C4-2B (cell line): ENCODE results near the gene SLC45A2.

Source experiments
- ZFX ChIP-seq: fragments of 450-650 bp; IDR thresholded peaks from 2 replicates; pipeline ENCODE4 v1.6.1; 2017
- TF ChIP-seq, protein P1 (sequence below): fragments of 450-650 bp; conservative IDR thresholded peaks from 2 replicates; pipeline ENCODE4 v1.5.1; 2017; ENCODE audit warnings: mild to moderate bottlenecking

DNA sequence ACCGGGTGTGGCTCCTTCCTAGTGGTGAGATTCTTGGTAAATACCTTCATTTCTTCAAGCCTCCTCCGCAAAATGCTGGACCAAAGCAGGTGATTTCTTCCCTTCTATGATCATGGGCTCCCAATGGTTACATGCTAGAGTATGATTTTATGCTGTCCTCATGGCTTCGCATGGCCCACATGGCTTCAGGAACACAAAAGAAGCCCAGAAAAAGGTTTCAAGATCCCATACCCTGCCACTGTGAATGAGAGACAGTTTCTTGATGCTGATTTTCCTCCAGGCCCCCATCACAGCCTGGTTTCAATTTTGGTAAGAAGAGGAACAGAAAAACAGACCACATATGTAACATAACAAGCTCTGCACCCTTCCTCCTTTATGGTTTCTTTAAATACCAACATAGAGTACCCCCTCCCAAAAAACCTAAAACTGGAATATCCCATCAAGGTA lies 50.7 kb downstream of the SLC45A2 start:
- TF ChIP-seq, protein P1, sequence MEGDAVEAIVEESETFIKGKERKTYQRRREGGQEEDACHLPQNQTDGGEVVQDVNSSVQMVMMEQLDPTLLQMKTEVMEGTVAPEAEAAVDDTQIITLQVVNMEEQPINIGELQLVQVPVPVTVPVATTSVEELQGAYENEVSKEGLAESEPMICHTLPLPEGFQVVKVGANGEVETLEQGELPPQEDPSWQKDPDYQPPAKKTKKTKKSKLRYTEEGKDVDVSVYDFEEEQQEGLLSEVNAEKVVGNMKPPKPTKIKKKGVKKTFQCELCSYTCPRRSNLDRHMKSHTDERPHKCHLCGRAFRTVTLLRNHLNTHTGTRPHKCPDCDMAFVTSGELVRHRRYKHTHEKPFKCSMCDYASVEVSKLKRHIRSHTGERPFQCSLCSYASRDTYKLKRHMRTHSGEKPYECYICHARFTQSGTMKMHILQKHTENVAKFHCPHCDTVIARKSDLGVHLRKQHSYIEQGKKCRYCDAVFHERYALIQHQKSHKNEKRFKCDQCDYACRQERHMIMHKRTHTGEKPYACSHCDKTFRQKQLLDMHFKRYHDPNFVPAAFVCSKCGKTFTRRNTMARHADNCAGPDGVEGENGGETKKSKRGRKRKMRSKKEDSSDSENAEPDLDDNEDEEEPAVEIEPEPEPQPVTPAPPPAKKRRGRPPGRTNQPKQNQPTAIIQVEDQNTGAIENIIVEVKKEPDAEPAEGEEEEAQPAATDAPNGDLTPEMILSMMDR, result no peak
- TF ChIP-seq ZFX, result no peak
